ENCODE measurements around the gene IMPDH2. TPM values are rescaled to one million over a fixed set of nuclear protein-coding genes. Genes with fewer than 3 reads are reported as not detected.

IMPDH2 gene
- total RNA-seq, 1 experiment from 2014 or later = 599 TPM

GRCh38 chr3:49030321-49030720 is 1.1 kb upstream of the IMPDH2 start:
- Histone ChIP-seq H3K27ac (ENCODE audit: low read depth, low read length) (peak overlapping the region; percentile 11; the same call in 1 of the 2 replicates), H3K4me3 (replicated peaks in 1 of 2; ENCODE audit: low read depth in 1 of 2, low read length in 2 of 2) (no peak overlapping the region), H3K27me3 (ENCODE audit: insufficient read depth, low read length) (no peaks in the 10 kb centered on the region), H3K4me1 (ENCODE audit: control insufficient read depth in 1 of 2, insufficient read depth in 2 of 2, low read length in 2 of 2) (peaks cover 3 to 26% of the 10 kb centered on the region in 2 experiments; a peak in 3 of 4 replicates), H2AFZ (ENCODE audit: low read depth, low read length, poor library complexity, severe bottlenecking) (no peak overlapping the region), H3K9ac (ENCODE audit: low read length) (no peak overlapping the region), H3K9me2 (ENCODE audit: insufficient read depth) (no peaks in the 10 kb centered on the region), H3K36me3 (ENCODE audit: control insufficient read depth in 1 of 2, insufficient read depth in 2 of 2, low read length in 2 of 2) (peaks cover 31 to 65% of the 10 kb centered on the region in 2 experiments), H4K20me1 (ENCODE audit: insufficient read depth) (peaks cover 4% of the 10 kb centered on the region; the same call in 1 of the 2 replicates), H3K79me2 (ENCODE audit: insufficient read depth, low read length) (peaks cover 39% of the 10 kb centered on the region), H3K4me2 (ENCODE audit: low read length) (no peak overlapping the region), H3K9me3 (ENCODE audit: control insufficient read depth in 1 of 2, insufficient read depth in 1 of 2, low read depth in 1 of 2, low read length in 2 of 2) (no peaks in the 10 kb centered on the region)
- ATAC-seq = no peak
- TF ChIP-seq EZH2 (IDR thresholded peaks at IDR 0.05) (no peak), POLR2AphosphoS5 (IDR thresholded peaks at IDR 0.05; ENCODE audit: low read depth, low read length) (no peak), EGR1 (IDR thresholded peaks at IDR 0.05; ENCODE audit: low read depth) (no peak), RAD21 (IDR thresholded peaks at IDR 0.05; ENCODE audit: low read depth) (no peak), SP1 (IDR thresholded peaks at IDR 0.05; ENCODE audit: low read depth) (no peak), FOSL1 (IDR thresholded peaks at IDR 0.05; ENCODE audit: low read depth) (no peak), REST (IDR thresholded peaks at IDR 0.05; ENCODE audit: low read depth) (no peak), POLR2A (IDR thresholded peaks at IDR 0.05; ENCODE audit: borderline replicate concordance, extremely low read depth, insufficient read depth, insufficient read length) (no peak), TCF7L2 (IDR thresholded peaks at IDR 0.05; ENCODE audit: borderline replicate concordance, extremely low read depth, insufficient read depth, insufficient read length) (no peak), ZNF274 (IDR thresholded peaks at IDR 0.05; ENCODE audit: low read depth, low read length) (no peak), EZH2phosphoT487 (IDR thresholded peaks at IDR 0.05; ENCODE audit: borderline replicate concordance) (no peak), CBX3 (IDR thresholded peaks at IDR 0.05; ENCODE audit: low read depth) (no peak), JUND (IDR thresholded peaks at IDR 0.05) (no peak), SRF (IDR thresholded peaks at IDR 0.05; ENCODE audit: low read depth) (no peak), ZFX (IDR thresholded peaks at IDR 0.05) (no peak)
- TF ChIP-seq, protein P1, sequence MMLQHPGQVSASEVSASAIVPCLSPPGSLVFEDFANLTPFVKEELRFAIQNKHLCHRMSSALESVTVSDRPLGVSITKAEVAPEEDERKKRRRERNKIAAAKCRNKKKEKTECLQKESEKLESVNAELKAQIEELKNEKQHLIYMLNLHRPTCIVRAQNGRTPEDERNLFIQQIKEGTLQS (IDR thresholded peaks at IDR 0.05) = no peak
- POLR2A ChIA-PET = interaction anchor here (2.3 kb wide), 1 partner anchor 8 kb away, joined by 7 read pairs; the partner anchor contains the start of gene NDUFAF3
- no peak for DNase-seq (ENCODE audit: low read depth, low spot score)
- CTCF ChIA-PET = no interaction called here
- intact Hi-C loops (cut with micrococcal nuclease) = no loop called here
- BruUV-seq (replicated peaks) = no TSS peak
- RAD21 ChIA-PET (ENCODE audit: low non-redundant PET in 1 of 2, low total read pairs in 2 of 2, uncharacterized antibody in 2 of 2, unreplicated experiment in 2 of 2) = no interaction called here

All from HCT116 (cell line).